Fibroblast of lung (primary cell): ENCODE measurements around the gene RUNX1.

Experiments used
- EZH2 ChIP-seq: IDR thresholded peaks from 2 replicates; pipeline ENCODE4 v1.5.1; 2012; ENCODE audit warnings: low read length, control low read depth, mild to moderate bottlenecking; ENCODE audit errors: missing control alignments
- TF ChIP-seq, protein P1 (sequence below), 2 donors: IDR thresholded peaks in 1 of 2; conservative IDR thresholded peaks in 1 of 2; 1 replicate in 1 of 2; 2 replicates in 1 of 2; pipeline ENCODE4 v1.5.1; 2011 to 2012; ENCODE audit warnings: low read length in 2 of 2, control low read depth in 1 of 2, inconsistent platforms in 1 of 2, low read depth in 1 of 2, mild to moderate bottlenecking in 1 of 2

DNA sequence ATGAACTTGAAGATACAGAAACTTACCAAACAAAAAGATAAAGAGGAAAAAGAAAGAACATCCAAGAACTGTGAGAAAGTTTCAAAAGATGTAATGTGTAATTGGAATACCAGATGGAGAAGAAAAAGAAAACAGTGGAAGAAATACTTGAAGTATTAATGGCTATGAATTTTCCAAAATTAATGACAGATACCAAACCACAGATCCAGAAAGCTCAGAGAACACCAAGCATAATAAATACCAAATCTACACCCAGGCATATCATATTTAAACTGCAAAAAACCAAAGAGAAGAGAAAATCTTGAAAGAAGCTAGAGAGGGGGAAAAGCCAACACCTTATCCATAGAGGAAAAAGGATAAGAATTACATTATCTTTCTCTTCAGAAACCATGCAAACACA lies 243.9 kb downstream of the RUNX1 start:
- TF ChIP-seq, protein P1, sequence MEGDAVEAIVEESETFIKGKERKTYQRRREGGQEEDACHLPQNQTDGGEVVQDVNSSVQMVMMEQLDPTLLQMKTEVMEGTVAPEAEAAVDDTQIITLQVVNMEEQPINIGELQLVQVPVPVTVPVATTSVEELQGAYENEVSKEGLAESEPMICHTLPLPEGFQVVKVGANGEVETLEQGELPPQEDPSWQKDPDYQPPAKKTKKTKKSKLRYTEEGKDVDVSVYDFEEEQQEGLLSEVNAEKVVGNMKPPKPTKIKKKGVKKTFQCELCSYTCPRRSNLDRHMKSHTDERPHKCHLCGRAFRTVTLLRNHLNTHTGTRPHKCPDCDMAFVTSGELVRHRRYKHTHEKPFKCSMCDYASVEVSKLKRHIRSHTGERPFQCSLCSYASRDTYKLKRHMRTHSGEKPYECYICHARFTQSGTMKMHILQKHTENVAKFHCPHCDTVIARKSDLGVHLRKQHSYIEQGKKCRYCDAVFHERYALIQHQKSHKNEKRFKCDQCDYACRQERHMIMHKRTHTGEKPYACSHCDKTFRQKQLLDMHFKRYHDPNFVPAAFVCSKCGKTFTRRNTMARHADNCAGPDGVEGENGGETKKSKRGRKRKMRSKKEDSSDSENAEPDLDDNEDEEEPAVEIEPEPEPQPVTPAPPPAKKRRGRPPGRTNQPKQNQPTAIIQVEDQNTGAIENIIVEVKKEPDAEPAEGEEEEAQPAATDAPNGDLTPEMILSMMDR (conservative IDR thresholded peaks at IDR 0.05 in 1 of 2, IDR thresholded peaks at IDR 0.05 in 1 of 2; ENCODE audit: low read depth in 1 of 2, low read length in 2 of 2) = no peak
- TF ChIP-seq EZH2 = no peak
